Natural killer cell (primary cell): Measurements from ENCODE around the gene VWA3B. TPM values are rescaled to one million over a fixed set of nuclear protein-coding genes. Genes with fewer than 3 reads are reported as not detected.
"Not testable (repeated sequence)": the region's sequence is repeated elsewhere in the genome, so short reads cannot be mapped to it uniquely, and the experiment has no call there.

ENCODE experiments used
- ATAC-seq, 3 donors: fragments of 150-1000 bp in 2 of 3; fragments of 200-7000 bp in 1 of 3; cut with Tn5 transposase; 1 replicate in 1 of 3; 2 replicates in 2 of 3; pipeline ENCODE4 v1.10.0; 2021; ENCODE audit warnings: mild to moderate bottlenecking in 2 of 3, moderate library complexity in 2 of 3
- DNase-seq, 2 donors: peaks; one replicate each; pipeline versions ENCODE4 v3.0.0 to v3.0.0-alpha.2; 2013 to 2021; ENCODE audit warnings: mixed read lengths in 1 of 2
- H3K27ac ChIP-seq: one replicate; pipeline ENCODE4 v1.5.1; 2013; ENCODE audit warnings: mild to moderate bottlenecking, low read length
- H3K27me3 ChIP-seq: one replicate; pipeline ENCODE4 v1.6.1; 2013; ENCODE audit warnings: low read length; ENCODE audit not compliant: control insufficient read depth, insufficient read depth
- H3K36me3 ChIP-seq: one replicate; pipeline ENCODE4 v1.6.1; 2013; ENCODE audit warnings: low read length; ENCODE audit not compliant: control insufficient read depth, insufficient read depth
- H3K4me1 ChIP-seq: one replicate; pipeline ENCODE4 v1.6.1; 2013; ENCODE audit warnings: low read length; ENCODE audit not compliant: control insufficient read depth, insufficient read depth
- H3K4me3 ChIP-seq: one replicate; pipeline ENCODE4 v1.5.1; 2013; ENCODE audit warnings: low read length
- H3K9me3 ChIP-seq: one replicate; pipeline ENCODE4 v1.6.1; 2013; ENCODE audit warnings: low read length; ENCODE audit not compliant: control insufficient read depth, insufficient read depth
- H3K27ac Mint-ChIP-seq, 2 donors: one replicate each; pipeline ENCODE4 v1.8.0; 2022; ENCODE audit warnings: mild to moderate bottlenecking in 2 of 2, mixed read lengths in 2 of 2, moderate library complexity in 1 of 2
- H3K27me3 Mint-ChIP-seq, 2 donors: one replicate each; pipeline ENCODE4 v1.8.0; 2022; ENCODE audit warnings: low read depth in 2 of 2, mixed read lengths in 2 of 2
- H3K36me3 Mint-ChIP-seq: one replicate; pipeline ENCODE4 v1.8.0; 2022; ENCODE audit warnings: mixed read lengths
- H3K4me1 Mint-ChIP-seq, 2 donors: one replicate each; pipeline ENCODE4 v1.8.0; 2022; ENCODE audit warnings: mixed read lengths in 2 of 2
- H3K4me3 Mint-ChIP-seq: one replicate; pipeline ENCODE4 v1.8.0; 2022; ENCODE audit warnings: mild to moderate bottlenecking, moderate library complexity, mixed read lengths
- H3K9me3 Mint-ChIP-seq, 2 donors: one replicate each; pipeline ENCODE4 v1.8.0; 2022; ENCODE audit warnings: mixed read lengths in 2 of 2
- CTCF ChIP-seq: fragments of 200-600 bp; IDR thresholded peaks from one replicate; pipeline ENCODE4 v1.8.0; 2022; ENCODE audit warnings: antibody characterized with exemption
- WGBS: methylation state at CpG from one replicate; pipeline ENCODE4 v1.1.7; 2013; ENCODE audit warnings: missing lambda C conversion rate; ENCODE audit not compliant: insufficient coverage; 5-methylcytosine and 5-hydroxymethylcytosine counted together
- intact Hi-C: fragments of 100-400 bp; cut with micrococcal nuclease; formaldehyde crosslinking; loops from one replicate; pipeline ENCODE4 v1.14.2; 2022
- total RNA-seq, 4 donors: library from RNA; stranded (reverse); fragments of 120-200 nt in 1 of 4; gene quantifications; one replicate each; pipeline versions ENCODE4 v1.2.3 to v1.2.4, GENCODE V29; 2013 to 2022

VWA3B gene
- total RNA-seq, 3 donors from 2014 or later (not counting 1 experiment from before 2014, with no cell fraction given): not detected

GRCh38 chr2:98253461-98254070 lies 166.6 kb downstream of the VWA3B start:
- Mint-ChIP-seq H3K9me3 (peaks cover 0 to 2% of the 10 kb centered on the region in 2 donors), H3K27ac (no peak overlapping the region), H3K4me1 (peaks cover 6% of the 10 kb centered on the region in 2 donors), H3K27me3 (peaks cover 17 to 28% of the 10 kb centered on the region in 2 donors), H3K36me3 (no peaks in the 10 kb centered on the region), H3K4me3 (no peak overlapping the region)
- H3K4me3 ChIP-seq: no peak overlapping the region
- no peaks in the 10 kb centered on the region for H3K36me3 ChIP-seq
- intact Hi-C loops: loop anchor here (5.0 kb wide), 1 partner anchor 446 kb away; no protein-coding TSS in a partner anchor
- 92% methylated on average over 4 of the region's 5 CpGs for WGBS
- peaks cover 4% of the 10 kb centered on the region for H3K4me1 ChIP-seq
- no peak for ATAC-seq
- peaks cover 2% of the 10 kb centered on the region for H3K27me3 ChIP-seq
- DNase-seq: no peak
- no peak overlapping the region for H3K27ac ChIP-seq
- TF ChIP-seq CTCF: no peak
- no peaks in the 10 kb centered on the region for H3K9me3 ChIP-seq

GRCh38 chr2:98254504-98255059 lies 167.6 kb downstream of the VWA3B start:
- no peak for TF ChIP-seq CTCF
- H3K4me1 Mint-ChIP-seq: peaks cover 6% of the 10 kb centered on the region in 2 donors
- DNase-seq (no peak), ATAC-seq (no peak)
- Histone ChIP-seq H3K4me3 (no peak overlapping the region), H3K9me3 (no peaks in the 10 kb centered on the region), H3K4me1 (peaks cover 4% of the 10 kb centered on the region), H3K27ac (no peak overlapping the region), H3K36me3 (no peaks in the 10 kb centered on the region), H3K27me3 (peaks cover 3% of the 10 kb centered on the region)
- H3K4me3 Mint-ChIP-seq: no peak overlapping the region
- 96% methylated on average over 9 of the region's 9 CpGs for WGBS
- intact Hi-C loops: loop anchor here (5.0 kb wide), 1 partner anchor 447 kb away; no protein-coding TSS in a partner anchor
- no peak overlapping the region for H3K27ac Mint-ChIP-seq
- H3K9me3 Mint-ChIP-seq: no peaks in the 10 kb centered on the region
- H3K36me3 Mint-ChIP-seq: no peaks in the 10 kb centered on the region
- peaks cover 16 to 28% of the 10 kb centered on the region in 2 donors for H3K27me3 Mint-ChIP-seq

GRCh38 chr2:98258906-98259305 lies 171.9 kb downstream of the VWA3B start:
- no peaks in the 10 kb centered on the region for H3K4me1 Mint-ChIP-seq
- peaks cover 8% of the 10 kb centered on the region for H3K27me3 ChIP-seq
- ATAC-seq: no peak
- H3K27ac ChIP-seq: no peak overlapping the region
- no peak overlapping the region for H3K4me3 Mint-ChIP-seq
- no peaks in the 10 kb centered on the region for H3K4me1 ChIP-seq
- peaks cover 32% of the 10 kb centered on the region for H3K36me3 Mint-ChIP-seq
- H3K4me3 ChIP-seq: no peak overlapping the region
- no peak for DNase-seq
- no peak for TF ChIP-seq CTCF
- intact Hi-C loops: no loop called here
- H3K27ac Mint-ChIP-seq: no peak overlapping the region
- H3K9me3 Mint-ChIP-seq: peaks cover 3 to 12% of the 10 kb centered on the region in 2 donors
- H3K9me3 ChIP-seq: no peaks in the 10 kb centered on the region
- no peaks in the 10 kb centered on the region for H3K36me3 ChIP-seq
- H3K27me3 Mint-ChIP-seq: peaks cover 30 to 57% of the 10 kb centered on the region in 2 donors

GRCh38 chr2:98263362-98263761 lies 176.4 kb downstream of the VWA3B start:
- ATAC-seq (no peak), DNase-seq (no peak)
- peaks cover 8% of the 10 kb centered on the region for H3K27me3 ChIP-seq
- peaks cover 24 to 54% of the 10 kb centered on the region in 2 donors for H3K27me3 Mint-ChIP-seq
- no peak overlapping the region for H3K27ac Mint-ChIP-seq
- no peak overlapping the region for H3K4me3 Mint-ChIP-seq
- peaks cover 48% of the 10 kb centered on the region for H3K36me3 Mint-ChIP-seq
- no peaks in the 10 kb centered on the region for H3K4me1 Mint-ChIP-seq
- H3K4me3 ChIP-seq: no peak overlapping the region
- no peaks in the 10 kb centered on the region for H3K4me1 ChIP-seq
- H3K36me3 ChIP-seq: no peaks in the 10 kb centered on the region
- no peak overlapping the region for H3K27ac ChIP-seq
- no CpG with 5 or more reads among the region's 1 CpG for WGBS
- TF ChIP-seq CTCF: no peak
- no peaks in the 10 kb centered on the region for H3K9me3 ChIP-seq
- intact Hi-C loops: no loop called here
- peaks cover 8 to 17% of the 10 kb centered on the region in 2 donors for H3K9me3 Mint-ChIP-seq

- H3K27ac ChIP-seq, H3K4me1 Mint-ChIP-seq, intact Hi-C loops, H3K4me3 Mint-ChIP-seq, H3K4me3 ChIP-seq, H3K27me3 ChIP-seq, H3K9me3 ChIP-seq, H3K27ac Mint-ChIP-seq, ATAC-seq, H3K4me1 ChIP-seq, DNase-seq, H3K36me3 ChIP-seq: not testable (repeated sequence)
- peaks cover 22% of the 10 kb centered on the region for H3K36me3 Mint-ChIP-seq
- peaks cover 4 to 48% of the 10 kb centered on the region in 2 donors for H3K27me3 Mint-ChIP-seq
- peaks cover 7 to 11% of the 10 kb centered on the region in 2 donors for H3K9me3 Mint-ChIP-seq
Measured at GRCh38 chr2:98268225-98268624, 181.3 kb downstream of the VWA3B start.
